MM.1S (cell line): ENCODE data around the gene COL24A1.

ENCODE experiments used
- CTCF ChIP-seq: fragments of 300-600 bp; sonication (generic); IDR thresholded peaks from 2 replicates; pipeline ENCODE4 v1.5.1; 2016; ENCODE audit warnings: antibody characterized with exemption, low read length, mixed read lengths
- EZH2 ChIP-seq: fragments of 300-600 bp; sonication (generic); optimal IDR thresholded peaks from 2 replicates; pipeline ENCODE3; 2017; ENCODE audit warnings: low read depth, mild to moderate bottlenecking, antibody characterized with exemption, low read length, mixed read lengths
- EZH2phosphoT487 ChIP-seq: fragments of 300-600 bp; sonication (generic); IDR thresholded peaks from 2 replicates; pipeline ENCODE4 v1.6.1; 2018; ENCODE audit warnings: antibody characterized with exemption, low read length

GRCh38 chr1:85850238-85850637 lies 306.3 kb downstream of the COL24A1 start:
- TF ChIP-seq CTCF (peak; percentile 28; the same call in 1 of the 2 replicates), EZH2 (no peak), EZH2phosphoT487 (no peak)
